PC-3 (cell line): Measurements from ENCODE around the gene KDM3A.

Source experiments
- EZH2 ChIP-seq: fragments of 300-600 bp; sonication (generic); IDR thresholded peaks from one replicate; pipeline ENCODE4 v1.6.1; 2017; ENCODE audit warnings: antibody characterized with exemption, mild to moderate bottlenecking, low read length; ENCODE audit not compliant: unreplicated experiment
- TF ChIP-seq, protein P1 (sequence below): fragments of 300-600 bp; sonication (generic); conservative IDR thresholded peaks from 2 replicates; pipeline ENCODE4 v1.5.1; 2017; ENCODE audit warnings: antibody characterized with exemption, low read depth, mild to moderate bottlenecking, low read length

DNA sequence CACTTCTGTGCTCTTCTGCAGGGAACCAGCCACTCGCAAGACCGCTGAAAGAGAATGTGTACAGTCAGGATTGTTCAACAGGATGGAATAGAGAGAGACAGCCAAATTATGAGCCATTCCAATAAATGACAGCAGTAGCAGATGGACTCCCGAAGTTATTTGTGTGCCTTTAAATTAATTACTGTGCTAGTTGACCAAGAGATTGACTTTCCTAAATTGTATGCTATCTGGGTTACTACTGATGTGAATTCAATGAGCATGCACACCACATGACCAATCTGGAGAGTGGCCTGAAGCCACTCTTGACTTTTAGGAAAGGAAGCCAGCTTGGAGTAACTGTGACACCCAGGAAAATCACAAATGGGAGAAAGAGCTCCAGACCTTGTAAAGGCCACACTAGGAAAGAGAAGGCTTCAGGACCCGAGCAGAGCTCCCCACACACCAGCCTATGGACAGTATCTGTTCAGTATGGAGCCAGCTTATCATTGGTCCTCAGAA, 69.3 kb downstream of the KDM3A start:
- TF ChIP-seq, protein P1, sequence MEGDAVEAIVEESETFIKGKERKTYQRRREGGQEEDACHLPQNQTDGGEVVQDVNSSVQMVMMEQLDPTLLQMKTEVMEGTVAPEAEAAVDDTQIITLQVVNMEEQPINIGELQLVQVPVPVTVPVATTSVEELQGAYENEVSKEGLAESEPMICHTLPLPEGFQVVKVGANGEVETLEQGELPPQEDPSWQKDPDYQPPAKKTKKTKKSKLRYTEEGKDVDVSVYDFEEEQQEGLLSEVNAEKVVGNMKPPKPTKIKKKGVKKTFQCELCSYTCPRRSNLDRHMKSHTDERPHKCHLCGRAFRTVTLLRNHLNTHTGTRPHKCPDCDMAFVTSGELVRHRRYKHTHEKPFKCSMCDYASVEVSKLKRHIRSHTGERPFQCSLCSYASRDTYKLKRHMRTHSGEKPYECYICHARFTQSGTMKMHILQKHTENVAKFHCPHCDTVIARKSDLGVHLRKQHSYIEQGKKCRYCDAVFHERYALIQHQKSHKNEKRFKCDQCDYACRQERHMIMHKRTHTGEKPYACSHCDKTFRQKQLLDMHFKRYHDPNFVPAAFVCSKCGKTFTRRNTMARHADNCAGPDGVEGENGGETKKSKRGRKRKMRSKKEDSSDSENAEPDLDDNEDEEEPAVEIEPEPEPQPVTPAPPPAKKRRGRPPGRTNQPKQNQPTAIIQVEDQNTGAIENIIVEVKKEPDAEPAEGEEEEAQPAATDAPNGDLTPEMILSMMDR, result no peak
- TF ChIP-seq EZH2, result no peak
